ENCODE results near the gene CD55.

CD55 gene

DNA sequence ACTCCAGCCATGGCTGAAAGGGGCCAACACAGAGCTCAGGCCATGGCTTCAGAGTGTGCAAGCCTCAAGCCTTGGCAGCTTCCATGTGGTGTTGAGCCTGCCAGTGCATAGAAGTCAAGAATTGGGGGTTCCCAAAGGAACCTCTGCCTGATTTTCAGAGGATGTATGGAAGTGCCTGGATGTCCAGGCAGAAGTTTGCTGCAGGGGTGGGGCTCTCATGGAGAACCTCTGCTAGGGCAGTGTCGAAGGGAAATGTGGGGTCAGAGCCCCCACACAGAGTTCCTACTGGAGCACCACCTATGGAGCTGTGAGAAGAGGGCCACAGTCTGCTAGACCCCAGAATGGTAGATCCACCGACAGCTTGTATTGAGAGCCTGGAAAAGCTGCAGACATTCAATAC, 29.8 kb upstream of the CD55 start:
- TF ChIP-seq GATA3 (IDR thresholded peaks at IDR 0.05; ENCODE audit: low read depth, low read length) (no peak), GATA2 (IDR thresholded peaks at IDR 0.05; ENCODE audit: low read depth, low read length) (no peak)

- TF ChIP-seq GATA3 (IDR thresholded peaks at IDR 0.05; ENCODE audit: low read depth, low read length), result no peak
- TF ChIP-seq GATA2 (IDR thresholded peaks at IDR 0.05; ENCODE audit: low read depth, low read length), result no peak
These were observed 23.3 kb upstream of the CD55 start for GRCh38 chr1:207298186-207298585.

DNA sequence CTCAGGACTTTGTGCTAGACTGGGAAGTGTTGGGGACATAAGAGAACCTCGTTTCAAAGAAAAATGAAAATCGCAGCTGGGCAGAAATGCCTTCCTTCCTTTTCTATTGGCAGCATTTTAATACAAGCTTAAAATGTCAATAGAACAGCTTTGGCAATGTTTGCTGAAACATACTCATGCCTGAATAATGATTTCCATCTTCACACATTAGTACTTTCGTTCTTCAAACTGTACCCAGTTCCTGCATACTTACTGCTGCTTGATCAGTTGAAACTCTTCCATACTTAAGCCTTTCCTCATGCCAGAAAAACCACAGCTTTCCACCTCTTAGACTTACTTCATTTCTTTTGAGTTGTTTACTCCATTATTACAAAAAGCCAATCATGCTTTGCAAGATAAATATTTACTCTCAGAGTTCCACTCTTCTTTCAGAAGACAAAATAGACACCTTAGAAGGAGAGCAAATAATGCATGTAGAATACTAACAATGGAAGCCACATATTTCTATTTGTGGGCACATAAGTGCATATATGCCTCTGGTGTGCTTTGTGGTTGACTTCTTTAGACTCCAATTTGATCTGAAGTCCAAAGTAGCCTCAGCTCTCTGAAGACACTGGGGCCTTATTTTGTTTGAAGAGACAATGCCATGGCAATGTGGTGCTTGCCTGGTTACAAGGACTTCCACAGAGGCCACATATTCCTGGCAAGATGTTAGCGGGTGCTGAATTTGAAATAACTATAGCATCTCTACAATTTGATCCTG, 22.7 kb upstream of the CD55 start:
- no peak for TF ChIP-seq GATA3 (IDR thresholded peaks at IDR 0.05; ENCODE audit: low read depth, low read length)
- no peak for TF ChIP-seq GATA2 (IDR thresholded peaks at IDR 0.05; ENCODE audit: low read depth, low read length)

- no peak for TF ChIP-seq GATA3 (IDR thresholded peaks at IDR 0.05; ENCODE audit: low read depth, low read length)
These were observed 20.5 kb upstream of the CD55 start for GRCh38 chr1:207300970-207301369.

- TF ChIP-seq GATA2 (IDR thresholded peaks at IDR 0.05; ENCODE audit: low read depth, low read length) (no peak), GATA3 (IDR thresholded peaks at IDR 0.05; ENCODE audit: low read depth, low read length) (no peak)
These were observed 18.7 kb upstream of the CD55 start for GRCh38 chr1:207302618-207303393.

GRCh38 chr1:207304710-207305488, 16.6 kb upstream of the CD55 start:
- no peak for TF ChIP-seq GATA2 (IDR thresholded peaks at IDR 0.05; ENCODE audit: low read depth, low read length)

DNA sequence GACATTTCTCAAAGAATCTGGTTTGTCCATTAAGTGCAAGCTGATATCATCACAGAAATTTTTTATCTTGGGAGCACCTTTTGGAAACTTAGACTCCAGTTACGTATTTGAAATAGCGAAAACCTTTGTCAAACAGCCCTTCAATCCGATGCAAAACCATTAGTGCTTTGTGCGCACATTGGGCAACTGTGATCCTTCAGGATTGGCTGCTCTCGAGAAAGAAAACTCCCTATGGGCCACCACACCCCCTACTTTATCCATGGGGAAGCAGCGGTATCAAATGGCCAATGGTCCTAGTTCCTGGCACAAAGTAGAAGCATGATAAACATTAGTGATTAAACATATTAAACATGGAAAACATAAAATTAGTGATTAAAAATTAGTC, 16.0 kb upstream of the CD55 start:
- no peak for TF ChIP-seq GATA3 (IDR thresholded peaks at IDR 0.05; ENCODE audit: low read depth, low read length)
- no peak for TF ChIP-seq GATA2 (IDR thresholded peaks at IDR 0.05; ENCODE audit: low read depth, low read length)

DNA sequence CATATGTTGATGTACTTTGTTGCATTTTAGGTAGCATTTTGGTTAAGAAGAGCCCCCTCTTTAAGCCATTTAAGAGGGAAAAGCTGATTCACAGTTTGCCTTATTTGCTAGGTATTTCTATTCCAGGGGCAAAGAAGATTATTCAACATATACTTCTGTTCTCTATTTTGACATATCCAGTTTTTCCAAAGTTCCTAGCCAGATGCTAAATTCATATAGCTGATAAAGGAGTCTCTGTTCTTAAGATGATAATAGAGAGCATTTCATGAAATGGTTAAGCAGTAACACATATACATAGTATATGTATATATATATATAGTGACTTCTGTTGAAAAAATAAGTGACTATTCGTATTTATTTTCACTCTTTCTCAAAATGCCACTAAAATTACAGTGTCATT, 15.5 kb upstream of the CD55 start:
- TF ChIP-seq GATA3 (IDR thresholded peaks at IDR 0.05; ENCODE audit: low read depth, low read length) (no peak), GATA2 (IDR thresholded peaks at IDR 0.05; ENCODE audit: low read depth, low read length) (no peak)

GRCh38 chr1:207306603-207307002, 14.9 kb upstream of the CD55 start:
- TF ChIP-seq GATA3 (IDR thresholded peaks at IDR 0.05; ENCODE audit: low read depth, low read length) (no peak), GATA2 (IDR thresholded peaks at IDR 0.05; ENCODE audit: low read depth, low read length) (no peak)

DNA sequence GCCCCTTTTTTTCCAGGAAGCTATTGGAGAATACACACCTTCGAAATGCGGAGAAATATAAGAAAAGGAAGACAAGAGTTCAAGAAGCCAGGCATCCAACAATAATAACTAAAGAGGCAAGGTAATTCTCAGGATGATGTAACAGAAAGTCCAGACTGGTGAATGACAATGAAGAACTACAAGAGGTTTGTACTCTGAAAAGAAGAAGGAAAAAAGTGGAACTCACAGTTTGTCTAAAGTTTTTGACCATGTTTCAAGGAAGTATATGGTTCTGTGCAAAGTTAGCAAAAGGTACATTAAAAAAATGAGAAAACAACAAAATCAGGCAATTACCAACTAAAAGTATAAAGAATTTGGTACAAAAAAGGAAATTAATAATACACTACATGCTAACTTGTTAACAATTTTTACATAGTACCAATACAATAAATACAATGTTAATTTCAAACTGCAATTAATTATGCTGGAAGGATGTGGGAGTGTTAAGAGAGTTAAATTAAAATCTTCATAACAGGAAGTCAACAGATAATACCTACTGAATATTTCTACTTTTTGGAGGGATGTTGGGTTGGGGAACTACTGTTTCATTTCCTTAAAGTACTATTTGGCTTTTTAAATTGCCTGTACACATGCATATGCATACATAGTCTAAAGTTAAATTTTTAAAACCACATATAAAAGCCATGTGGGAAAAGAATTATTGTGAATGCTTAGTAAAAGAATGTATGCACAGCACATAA, 12.9 kb upstream of the CD55 start:
- no peak for TF ChIP-seq GATA2 (IDR thresholded peaks at IDR 0.05; ENCODE audit: low read depth, low read length)
- no peak for TF ChIP-seq GATA3 (IDR thresholded peaks at IDR 0.05; ENCODE audit: low read depth, low read length)

GRCh38 chr1:207309745-207310273, 11.7 kb upstream of the CD55 start:
- TF ChIP-seq GATA2 (IDR thresholded peaks at IDR 0.05; ENCODE audit: low read depth, low read length) (no peak), GATA3 (IDR thresholded peaks at IDR 0.05; ENCODE audit: low read depth, low read length) (no peak)

DNA sequence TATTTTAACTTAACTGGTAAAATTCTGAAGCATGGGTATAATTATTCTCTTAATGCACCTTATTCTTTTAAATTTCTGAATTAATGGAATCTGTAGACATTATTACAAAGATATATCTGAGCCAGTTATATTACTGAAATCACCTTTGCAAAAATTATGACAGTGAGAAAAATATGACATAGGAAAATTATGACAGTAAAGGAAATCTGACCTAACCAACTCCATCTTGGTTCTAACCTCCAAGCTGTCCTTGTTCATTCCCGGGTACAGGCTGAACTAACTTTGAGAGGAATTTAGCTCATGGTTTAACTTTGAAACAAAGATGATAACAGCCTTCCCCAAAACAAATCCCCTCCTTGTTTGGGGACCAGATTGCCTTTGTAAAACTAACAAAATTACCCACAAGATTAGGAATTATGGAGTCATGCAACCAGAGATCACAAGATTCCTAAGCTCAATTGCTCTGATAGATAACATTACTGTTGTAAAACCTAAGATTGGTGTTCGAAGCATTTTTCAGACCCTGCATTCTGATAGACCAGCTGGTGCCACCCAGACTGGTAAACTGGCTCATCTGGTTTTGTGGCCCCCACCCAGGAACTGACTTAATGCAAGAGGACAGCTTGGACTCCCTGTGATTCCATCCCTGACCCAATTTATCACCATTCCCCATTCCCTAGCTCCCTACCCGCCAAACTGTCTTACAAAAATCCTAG, 9.4 kb upstream of the CD55 start:
- TF ChIP-seq GATA2 (IDR thresholded peaks at IDR 0.05; ENCODE audit: low read depth, low read length) (no peak), GATA3 (IDR thresholded peaks at IDR 0.05; ENCODE audit: low read depth, low read length) (no peak)

GRCh38 chr1:207312604-207312920, 8.9 kb upstream of the CD55 start:
- TF ChIP-seq GATA3 (IDR thresholded peaks at IDR 0.05; ENCODE audit: low read depth, low read length) (no peak), GATA2 (IDR thresholded peaks at IDR 0.05; ENCODE audit: low read depth, low read length) (no peak)

Measured in SH-SY5Y (cell line).